ENCODE measurements around the gene C9orf50.
"Not testable (repeated sequence)": the region's sequence is repeated elsewhere in the genome, so short reads cannot be mapped to it uniquely, and the experiment has no call there.

Gene C9orf50

GRCh38 chr9:129609486-129610212, 11.3 kb downstream of the C9orf50 start:
- FAIRE-seq = no peak

GRCh38 chr9:129608561-129609481, 12.1 kb downstream of the C9orf50 start:
- no peak for FAIRE-seq

- FAIRE-seq = no peak
These were observed 13.9 kb downstream of the C9orf50 start for GRCh38 chr9:129607027-129607387.

GRCh38 chr9:129606161-129607026, 14.5 kb downstream of the C9orf50 start:
- no peak for FAIRE-seq

GRCh38 chr9:129604766-129605163, 16.1 kb downstream of the C9orf50 start:
- FAIRE-seq = no peak

- FAIRE-seq = no peak
These were observed 16.7 kb downstream of the C9orf50 start for GRCh38 chr9:129604056-129604765.

GRCh38 chr9:129602598-129603415, 18.1 kb downstream of the C9orf50 start:
- no peak for FAIRE-seq

GRCh38 chr9:129601082-129601674, 19.7 kb downstream of the C9orf50 start:
- no peak for FAIRE-seq

GRCh38 chr9:129598089-129598596, 22.8 kb downstream of the C9orf50 start:
- FAIRE-seq = no peak

- no peak for FAIRE-seq
These were observed 23.4 kb downstream of the C9orf50 start for GRCh38 chr9:129597355-129598088.

GRCh38 chr9:129596541-129597331, 24.2 kb downstream of the C9orf50 start:
- no peak for FAIRE-seq

- FAIRE-seq = no peak
These were observed 24.9 kb downstream of the C9orf50 start for GRCh38 chr9:129595903-129596540.

- no peak for FAIRE-seq
These were observed 25.6 kb downstream of the C9orf50 start for GRCh38 chr9:129595311-129595741.

GRCh38 chr9:129594632-129595031, 26.3 kb downstream of the C9orf50 start:
- FAIRE-seq = no peak

GRCh38 chr9:129592790-129593189, 28.1 kb downstream of the C9orf50 start:
- FAIRE-seq = not testable (repeated sequence)

GRCh38 chr9:129591916-129592315, 29.0 kb downstream of the C9orf50 start:
- no peak for FAIRE-seq

- FAIRE-seq = no peak
These were observed 30.4 kb downstream of the C9orf50 start for GRCh38 chr9:129590466-129590865.

GRCh38 chr9:129587487-129588262, 33.2 kb downstream of the C9orf50 start:
- no peak for FAIRE-seq

All from endometrium (tissue), 2 donors.